Measurements from ENCODE around the gene MCC.

The MCC gene

GRCh38 chr5:113269023-113269997, 218.9 kb downstream of the MCC start:
- no peak for DNase-seq (ENCODE audit: low spot score)
- no peak for TF ChIP-seq CTCF (IDR thresholded peaks at IDR 0.05; ENCODE audit: extremely low read depth, insufficient read depth, missing control alignments)
- in situ Hi-C loops (cut with MboI; ENCODE audit: low pct_unique_long_range_greater_than_20kb, low sequenced_read_pairs, unreplicated experiment) = no loop called here

GRCh38 chr5:113268232-113268631, 220.0 kb downstream of the MCC start:
- TF ChIP-seq CTCF (IDR thresholded peaks at IDR 0.05; ENCODE audit: extremely low read depth, insufficient read depth, missing control alignments) = no peak
- no peak for DNase-seq (ENCODE audit: low spot score)
- in situ Hi-C loops (cut with MboI; ENCODE audit: low pct_unique_long_range_greater_than_20kb, low sequenced_read_pairs, unreplicated experiment) = no loop called here

- in situ Hi-C loops (cut with MboI; ENCODE audit: low pct_unique_long_range_greater_than_20kb, low sequenced_read_pairs, unreplicated experiment) = no loop called here
- DNase-seq (ENCODE audit: low spot score) = no peak
- TF ChIP-seq CTCF (IDR thresholded peaks at IDR 0.05; ENCODE audit: extremely low read depth, insufficient read depth, missing control alignments) = no peak
These were observed 220.8 kb downstream of the MCC start for GRCh38 chr5:113267361-113267900.

GRCh38 chr5:113266913-113267227, 221.4 kb downstream of the MCC start:
- in situ Hi-C loops (cut with MboI; ENCODE audit: low pct_unique_long_range_greater_than_20kb, low sequenced_read_pairs, unreplicated experiment) = no loop called here
- no peak for DNase-seq (ENCODE audit: low spot score)

GRCh38 chr5:113266227-113266912, 221.9 kb downstream of the MCC start:
- in situ Hi-C loops (cut with MboI; ENCODE audit: low pct_unique_long_range_greater_than_20kb, low sequenced_read_pairs, unreplicated experiment) = no loop called here
- DNase-seq (ENCODE audit: low spot score) = no peak
- TF ChIP-seq CTCF (IDR thresholded peaks at IDR 0.05; ENCODE audit: extremely low read depth, insufficient read depth, missing control alignments) = no peak

More at GRCh38 chr5:113266913-113267227, 221.4 kb downstream of the MCC start:
- TF ChIP-seq CTCF (IDR thresholded peaks at IDR 0.05; ENCODE audit: extremely low read depth, insufficient read depth, missing control alignments) = no peak

- DNase-seq (ENCODE audit: low spot score) = no peak
- no peak for TF ChIP-seq CTCF (IDR thresholded peaks at IDR 0.05; ENCODE audit: extremely low read depth, insufficient read depth, missing control alignments)
- in situ Hi-C loops (cut with MboI; ENCODE audit: low pct_unique_long_range_greater_than_20kb, low sequenced_read_pairs, unreplicated experiment) = no loop called here
These were observed 223.1 kb downstream of the MCC start for GRCh38 chr5:113265190-113265589.
